PC-3 (cell line): ENCODE data around the gene TOB1. TPM values are rescaled to one million over a fixed set of nuclear protein-coding genes. Genes with fewer than 3 reads are reported as not detected.

ENCODE experiments used
- ATAC-seq: fragments of 200-7000 bp; cut with Tn5 transposase; 2 replicates; pipeline ENCODE4 v1.9.1; 2020; ENCODE audit warnings: mild to moderate bottlenecking, moderate library complexity
- BruUV-seq: library from RNA; stranded (reverse); fragments of 400-500 nt; replicated peaks from 2 replicates; lab custom pipeline; 2021; lab: Mats Ljungman, UMichigan
- CTCF ChIA-PET: fragments of 300-600 bp; sonication (Branson Sonifier 250); formaldehyde crosslinking; loops from one replicate; lab custom pipeline; 2022; ENCODE audit warnings: antibody characterized with exemption; lab: Charles Lee
- POLR2A ChIA-PET: fragments of 300-600 bp; sonication (Branson Sonifier 250); formaldehyde crosslinking; loops from one replicate; lab custom pipeline; 2022; ENCODE audit warnings: antibody characterized with exemption; ENCODE audit not compliant: unreplicated experiment; lab: Charles Lee
- DNase-seq: peaks from one replicate; pipeline ENCODE4 v3.0.0-alpha.2; 2015
- H2AFZ ChIP-seq: fragments of 300-600 bp; sonication (generic); 2 replicates; pipeline ENCODE4 v1.6.0; 2016; ENCODE audit warnings: antibody characterized with exemption, low read length
- H3F3A ChIP-seq: fragments of 300-600 bp; sonication (generic); one replicate; pipeline ENCODE4 v1.6.0; 2017; ENCODE audit warnings: antibody characterized with exemption, low read length, control low read depth, mild to moderate bottlenecking; ENCODE audit not compliant: unreplicated experiment
- H3K27ac ChIP-seq: fragments of 300-600 bp; sonication (generic); 2 replicates; pipeline ENCODE4 v1.5.1; 2016; ENCODE audit warnings: mild to moderate bottlenecking, low read length
- H3K27me3 ChIP-seq: fragments of 300-600 bp; sonication (generic); 2 replicates; pipeline ENCODE4 v1.6.1; 2016; ENCODE audit warnings: low read length, mixed read lengths
- H3K36me3 ChIP-seq: fragments of 300-600 bp; sonication (generic); 2 replicates; pipeline ENCODE4 v1.6.1; 2016; ENCODE audit warnings: low read depth, mixed run types, low read length, mixed read lengths
- H3K4me1 ChIP-seq: fragments of 300-600 bp; sonication (generic); 2 replicates; pipeline ENCODE4 v1.5.1; 2016; ENCODE audit warnings: low read length; ENCODE audit not compliant: insufficient read depth
- H3K4me2 ChIP-seq: fragments of 300-600 bp; sonication (generic); 2 replicates; pipeline ENCODE4 v1.6.0; 2016; ENCODE audit warnings: low read length
- H3K4me3 ChIP-seq: fragments of 300-600 bp; sonication (generic); 2 replicates; pipeline ENCODE4 v1.5.1; 2016; ENCODE audit warnings: mild to moderate bottlenecking, low read length, mixed read lengths
- H3K79me2 ChIP-seq: fragments of 300-600 bp; sonication (generic); 2 replicates; pipeline ENCODE4 v1.6.1; 2017; ENCODE audit warnings: low read length, mixed read lengths
- H3K9ac ChIP-seq: fragments of 300-600 bp; sonication (generic); 2 replicates; pipeline ENCODE4 v1.6.0; 2016; ENCODE audit warnings: mild to moderate bottlenecking, low read length
- H3K9me2 ChIP-seq: fragments of 300-600 bp; sonication (generic); replicated peaks from 2 replicates; pipeline ENCODE4 v1.6.1; 2016; ENCODE audit warnings: mixed run types, low read length, mixed read lengths
- H3K9me3 ChIP-seq: fragments of 300-600 bp; sonication (generic); 2 replicates; pipeline ENCODE4 v1.6.1; 2016; ENCODE audit warnings: low read length, mixed read lengths
- H4K20me1 ChIP-seq: fragments of 300-600 bp; sonication (generic); 2 replicates; pipeline ENCODE4 v1.6.1; 2016; ENCODE audit warnings: low read length, mixed read lengths
- EZH2 ChIP-seq: fragments of 300-600 bp; sonication (generic); IDR thresholded peaks from one replicate; pipeline ENCODE4 v1.6.1; 2017; ENCODE audit warnings: antibody characterized with exemption, mild to moderate bottlenecking, low read length; ENCODE audit not compliant: unreplicated experiment
- EZH2phosphoT487 ChIP-seq: fragments of 300-600 bp; sonication (generic); IDR thresholded peaks from 2 replicates; pipeline ENCODE4 v1.6.1; 2018; ENCODE audit warnings: mild to moderate bottlenecking, antibody characterized with exemption, low read length, borderline replicate concordance
- intact Hi-C: fragments of 100-400 bp; cut with micrococcal nuclease; formaldehyde crosslinking; loops from 2 replicates; pipeline ENCODE4 v1.9.0; 2023
- total RNA-seq: library from RNA; depleted of rRNA; stranded (reverse); fragments of >200 nt; gene quantifications from 2 replicates; pipeline ENCODE4 v1.2.3, GENCODE V29; 2014; rRNA removed

TOB1 gene
- total RNA-seq, 1 experiment from 2014 or later = 28.7 TPM

DNA sequence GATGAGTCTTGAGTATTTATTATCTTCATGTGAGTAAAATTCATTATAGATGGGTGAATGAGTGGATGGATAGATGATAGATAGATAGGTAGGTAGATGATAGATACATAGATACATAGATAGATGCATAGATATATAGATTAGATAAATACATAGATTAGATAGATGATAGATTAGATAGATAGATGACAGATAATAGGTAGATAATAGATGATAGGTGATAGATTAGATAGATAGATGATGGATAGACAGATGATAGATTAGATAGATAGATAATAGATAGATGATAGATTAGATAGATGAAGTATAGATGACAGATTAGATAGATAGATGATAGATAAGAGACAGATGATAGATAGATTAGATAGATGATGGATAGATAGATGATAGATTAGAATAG lies 52.6 kb downstream of the TOB1 start:
- no peaks in the 10 kb centered on the region for H3K36me3 ChIP-seq
- TF ChIP-seq EZH2phosphoT487 (no peak), EZH2 (no peak)
- H3K27me3 ChIP-seq = no peaks in the 10 kb centered on the region
- no peaks in the 10 kb centered on the region for H3K9me3 ChIP-seq
- no peaks in the 10 kb centered on the region for H4K20me1 ChIP-seq
- H3K9ac ChIP-seq = no peak overlapping the region
- H2AFZ ChIP-seq = no peak overlapping the region
- DNase-seq (no peak), ATAC-seq (no peak)
- H3K79me2 ChIP-seq = no peaks in the 10 kb centered on the region
- no peak overlapping the region for H3K27ac ChIP-seq
- ChIA-PET POLR2A (no interaction called here), CTCF (no interaction called here)
- no peaks in the 10 kb centered on the region for H3K9me2 ChIP-seq
- no peak overlapping the region for H3K4me3 ChIP-seq
- H3F3A ChIP-seq = no peaks in the 10 kb centered on the region
- peaks cover 11% of the 10 kb centered on the region for H3K4me1 ChIP-seq
- BruUV-seq = no TSS peak
- no peak overlapping the region for H3K4me2 ChIP-seq
- intact Hi-C loops = no loop called here

Other genes starting within 250 kb of the TOB1 start
- 50.2 and 64.4 TPM in 2 replicates for gene ABCC3, start 231.5 kb downstream of the TOB1 start, total RNA-seq
- gene ANKRD40, start 158.4 kb downstream of the TOB1 start, total RNA-seq = 44.2 and 44.3 TPM in 2 replicates
- gene LUC7L3, start 146.8 kb downstream of the TOB1 start, total RNA-seq = 43.0 and 54.3 TPM in 2 replicates
- not detected in 2 replicates for gene ANKRD40CL, start 98.8 kb downstream of the TOB1 start, total RNA-seq
- gene WFIKKN2, start 30.8 kb downstream of the TOB1 start, total RNA-seq = not detected in 2 replicates